Measurements from ENCODE around the gene RIMKLB.

RIMKLB gene

DNA sequence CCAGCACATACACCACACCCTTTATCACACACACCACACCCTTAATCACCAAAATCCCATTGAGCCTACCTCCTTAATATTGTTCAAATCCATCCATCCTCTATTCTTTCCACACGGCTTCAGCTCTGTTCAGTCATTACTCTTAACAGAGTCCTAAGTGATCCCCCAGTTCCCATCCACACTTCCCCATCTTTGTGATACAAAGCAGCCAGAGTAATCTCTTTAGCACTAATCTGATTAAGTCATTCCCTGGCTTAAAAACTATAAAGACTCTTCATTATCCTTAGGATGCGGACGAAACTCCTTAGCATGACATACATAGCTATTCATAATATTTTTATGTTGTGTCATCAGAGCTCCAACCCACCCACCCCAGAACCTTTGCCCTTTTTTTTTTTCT is 20.4 kb upstream of the RIMKLB start:
- no peak for TF ChIP-seq ZNF274 (IDR thresholded peaks at IDR 0.05; ENCODE audit: low read depth, low read length)
- no peak overlapping the region for H3K4me3 ChIP-seq (ENCODE audit: low read length)

- H3K4me3 ChIP-seq (ENCODE audit: low read length): no peak overlapping the region
- TF ChIP-seq ZNF274 (IDR thresholded peaks at IDR 0.05; ENCODE audit: low read depth, low read length): no peak
These were observed 19.1 kb upstream of the RIMKLB start for GRCh38 chr12:8678661-8679111.

GRCh38 chr12:8680533-8680932 is 17.3 kb upstream of the RIMKLB start:
- H3K4me3 ChIP-seq (ENCODE audit: low read length): no peak overlapping the region
- TF ChIP-seq ZNF274 (IDR thresholded peaks at IDR 0.05; ENCODE audit: low read depth, low read length): no peak

DNA sequence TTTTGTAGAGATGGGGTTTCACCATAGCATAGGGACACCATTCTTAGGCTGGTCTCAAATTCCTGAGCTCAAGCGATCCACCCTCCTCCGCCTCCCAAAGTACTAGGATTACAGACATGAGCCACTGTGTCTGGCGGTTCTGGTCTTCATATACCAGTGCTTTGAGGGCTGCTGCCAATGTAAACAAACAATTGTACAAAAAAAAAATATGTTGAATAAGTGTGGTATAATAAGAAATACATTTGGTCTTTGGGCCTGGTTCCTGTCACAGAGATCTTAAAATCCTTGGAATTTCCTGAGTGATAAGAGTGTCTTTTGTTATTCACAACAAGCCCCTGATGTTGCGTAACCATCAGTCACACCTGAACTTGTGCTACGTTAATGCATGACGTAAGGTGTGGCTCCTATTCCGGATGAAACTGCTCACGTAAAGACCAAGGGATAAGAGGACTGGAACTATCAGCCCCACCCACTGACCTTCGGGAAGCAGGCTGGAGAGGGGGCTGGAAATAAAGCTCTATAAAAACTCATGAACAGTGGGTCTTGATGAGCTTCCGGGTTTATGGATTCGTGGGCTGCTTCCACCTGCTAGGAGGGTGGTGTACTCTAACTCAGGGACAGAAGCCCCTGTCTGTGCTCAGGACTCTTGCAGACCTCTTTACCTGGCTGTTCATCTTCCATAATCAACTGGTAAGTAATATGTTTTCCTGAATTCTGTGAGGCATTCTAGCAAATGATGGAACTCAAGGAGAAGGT is 16.5 kb upstream of the RIMKLB start:
- H3K4me3 ChIP-seq (ENCODE audit: low read length): no peak overlapping the region
- no peak for TF ChIP-seq ZNF274 (IDR thresholded peaks at IDR 0.05; ENCODE audit: low read depth, low read length)

DNA sequence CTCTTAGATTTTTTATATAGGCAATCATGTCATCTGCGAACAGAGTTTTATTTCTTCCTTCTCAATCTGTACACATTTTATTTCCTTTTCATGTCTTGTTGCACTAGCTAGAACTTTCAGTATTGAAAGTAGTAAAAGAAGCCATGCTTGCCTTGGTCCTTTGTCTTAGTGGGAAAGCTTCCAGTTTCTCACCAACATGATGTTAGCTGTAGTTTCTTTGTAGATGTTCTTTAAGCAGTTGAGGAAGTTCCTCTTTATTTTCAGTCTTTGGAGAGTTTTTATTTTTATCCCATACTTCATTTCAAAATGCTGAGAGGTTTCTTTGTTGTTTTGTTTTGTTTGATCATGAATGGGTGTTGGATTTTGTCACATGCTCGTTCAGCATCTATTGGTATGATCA is 12.7 kb upstream of the RIMKLB start:
- H3K4me3 ChIP-seq (ENCODE audit: low read length): no peak overlapping the region
- no peak for TF ChIP-seq ZNF274 (IDR thresholded peaks at IDR 0.05; ENCODE audit: low read depth, low read length)

GRCh38 chr12:8687846-8688601 is 9.8 kb upstream of the RIMKLB start:
- TF ChIP-seq ZNF274 (IDR thresholded peaks at IDR 0.05; ENCODE audit: low read depth, low read length): no peak
- no peak overlapping the region for H3K4me3 ChIP-seq (ENCODE audit: low read length)

GRCh38 chr12:8689681-8690080 is 8.1 kb upstream of the RIMKLB start:
- TF ChIP-seq ZNF274 (IDR thresholded peaks at IDR 0.05; ENCODE audit: low read depth, low read length): no peak
- no peak overlapping the region for H3K4me3 ChIP-seq (ENCODE audit: low read length)

GRCh38 chr12:8692573-8692972 is 5.2 kb upstream of the RIMKLB start:
- TF ChIP-seq ZNF274 (IDR thresholded peaks at IDR 0.05; ENCODE audit: low read depth, low read length): no peak
- no peak overlapping the region for H3K4me3 ChIP-seq (ENCODE audit: low read length)

DNA sequence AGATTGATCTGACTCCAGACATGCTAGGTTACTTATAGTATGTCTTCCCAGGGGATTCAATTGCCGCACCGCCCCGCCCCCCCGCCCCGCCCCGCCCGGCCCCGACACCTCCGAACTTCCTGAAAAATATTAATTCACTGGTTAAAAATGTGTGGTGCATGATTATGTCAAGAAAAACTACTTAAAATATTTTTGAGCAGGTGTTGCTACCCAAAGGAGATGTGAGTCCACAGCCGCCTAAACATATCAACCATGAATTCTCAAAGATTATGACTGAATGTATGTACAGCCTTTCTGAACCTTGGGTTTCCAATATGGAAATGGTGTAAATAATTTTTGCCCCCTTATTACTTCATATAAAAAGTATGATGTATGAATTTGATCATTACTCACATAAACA is 2.7 kb upstream of the RIMKLB start:
- TF ChIP-seq ZNF274 (IDR thresholded peaks at IDR 0.05; ENCODE audit: low read depth, low read length): no peak
- H3K4me3 ChIP-seq (ENCODE audit: low read length): no peak overlapping the region

DNA sequence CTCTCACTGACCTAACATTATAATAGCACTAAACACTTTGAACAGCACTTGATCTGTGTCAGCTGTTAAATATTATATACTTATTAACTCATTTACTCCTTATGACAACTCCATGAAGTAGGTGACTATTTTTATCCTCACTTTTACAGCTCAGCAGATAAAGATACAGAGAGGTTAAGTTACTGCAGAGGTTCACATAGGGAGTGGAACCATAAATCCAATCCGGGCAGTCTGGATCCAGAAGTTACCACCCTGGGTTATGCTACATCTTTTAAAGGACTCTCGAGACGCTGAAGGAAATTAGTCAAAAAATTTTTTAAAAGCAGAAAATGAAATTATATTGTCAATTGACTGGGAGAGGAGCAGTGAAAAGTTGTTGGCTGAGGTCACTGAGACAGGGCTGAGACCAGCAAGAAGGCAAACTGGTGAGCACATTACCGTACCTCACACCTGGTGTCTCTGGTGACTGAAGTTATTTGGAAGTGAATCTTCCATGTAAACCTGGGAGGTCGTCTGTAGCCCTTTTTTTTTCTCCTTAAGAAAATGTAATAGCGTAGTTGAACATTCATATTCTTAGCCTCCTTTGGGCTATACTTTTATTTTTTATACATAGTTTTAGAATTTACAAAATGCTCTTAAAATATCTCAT is 1.2 kb upstream of the RIMKLB start:
- H3K4me3 ChIP-seq (ENCODE audit: low read length): peak overlapping the region; percentile 68
- no peak for TF ChIP-seq ZNF274 (IDR thresholded peaks at IDR 0.05; ENCODE audit: low read depth, low read length)

- TF ChIP-seq ZNF274 (IDR thresholded peaks at IDR 0.05; ENCODE audit: low read depth, low read length): no peak
These were observed 693 bp upstream of the RIMKLB start for GRCh38 chr12:8697120-8697475.

GRCh38 chr12:8698132-8698851 is 501 bp downstream of the RIMKLB start:
- TF ChIP-seq ZNF274 (IDR thresholded peaks at IDR 0.05; ENCODE audit: low read depth, low read length): no peak
- peak overlapping the region; percentile 94 for H3K4me3 ChIP-seq (ENCODE audit: low read length)

More at GRCh38 chr12:8697120-8697475, 693 bp upstream of the RIMKLB start:
- peak overlapping the region; percentile 68 for H3K4me3 ChIP-seq (ENCODE audit: low read length)

DNA sequence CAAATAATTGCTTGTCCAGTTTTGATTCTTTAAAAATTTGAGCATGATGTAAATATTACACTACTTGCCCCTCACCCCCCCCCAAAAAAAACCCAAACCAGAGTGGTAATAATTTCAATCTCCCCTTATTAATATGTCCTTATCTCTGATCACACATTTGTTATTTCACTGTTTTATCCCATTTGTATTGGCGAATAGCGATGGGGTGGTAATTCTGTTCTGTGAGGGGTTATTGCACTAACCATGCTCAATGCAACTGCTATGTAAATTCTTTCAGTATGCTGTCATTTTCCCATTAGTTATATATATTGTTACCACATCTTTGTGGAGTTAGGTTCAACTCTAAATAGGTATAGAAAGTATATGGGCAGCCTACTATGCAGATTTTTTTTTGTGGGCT is 1.1 kb downstream of the RIMKLB start:
- TF ChIP-seq ZNF274 (IDR thresholded peaks at IDR 0.05; ENCODE audit: low read depth, low read length): no peak
- peak overlapping the region; percentile 94 for H3K4me3 ChIP-seq (ENCODE audit: low read length)

DNA sequence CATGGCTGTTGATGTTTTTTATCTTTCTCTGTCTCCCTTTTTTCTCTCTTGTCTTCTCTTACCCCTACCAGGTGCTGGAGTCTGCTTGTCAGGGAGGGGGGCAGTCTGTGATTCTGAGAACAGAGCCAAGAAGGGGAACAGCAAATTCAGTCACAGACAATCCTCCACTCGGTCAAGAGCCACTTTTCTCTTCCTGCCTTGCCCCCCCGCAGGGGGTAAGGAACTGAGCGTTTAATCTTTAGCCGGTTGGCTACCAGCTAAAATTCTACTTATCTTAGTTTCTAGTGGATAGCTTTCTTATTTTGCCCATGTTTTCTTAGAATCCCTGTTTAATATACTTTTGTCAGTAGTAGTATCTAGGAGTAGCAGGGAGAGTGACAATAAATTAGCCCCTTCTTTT is 1.9 kb downstream of the RIMKLB start:
- H3K4me3 ChIP-seq (ENCODE audit: low read length): no peak overlapping the region
- no peak for TF ChIP-seq ZNF274 (IDR thresholded peaks at IDR 0.05; ENCODE audit: low read depth, low read length)

Measured in GM08714 (cell line).